RWPE1 (cell line): Measurements from ENCODE around the gene ZNF718.
"Not testable (repeated sequence)": the region's sequence is repeated elsewhere in the genome, so short reads cannot be mapped to it uniquely, and the experiment has no call there.

Experiments
- CTCF ChIA-PET: fragments of 350-600 bp; sonication (Branson Sonifier 250); formaldehyde crosslinking; extraction: SDS; loops from one replicate; lab custom pipeline; 2021; lab: Yijun Ruan, JAX
- POLR2A ChIA-PET: fragments of 400-600 bp; formaldehyde crosslinking; extraction: SDS; loops from one replicate; lab custom pipeline; 2020; ENCODE audit warnings: antibody characterized with exemption; ENCODE audit not compliant: low non-redundant PET; lab: Yijun Ruan, JAX
- DNase-seq: peaks from one replicate; pipeline ENCODE4 v3.0.0; 2012; ENCODE audit warnings: low spot score
- H3K27ac ChIP-seq: fragments of 450-650 bp; 2 replicates; pipeline ENCODE4 v1.5.1; 2017
- CTCF ChIP-seq: fragments of 450-650 bp; conservative IDR thresholded peaks from 2 replicates; pipeline ENCODE4 v1.5.1; 2017; ENCODE audit warnings: low read depth, mild to moderate bottlenecking

The ZNF718 gene

GRCh38 chr4:121408-122084, 2.8 kb upstream of the ZNF718 start:
- CTCF ChIA-PET, result no interaction called here
- no peak for DNase-seq
- POLR2A ChIA-PET, result no interaction called here
- no peak overlapping the region for H3K27ac ChIP-seq
- TF ChIP-seq CTCF, result no peak

- POLR2A ChIA-PET, result not testable (repeated sequence)
These were observed 403 bp upstream of the ZNF718 start for GRCh38 chr4:123922-124274.

GRCh38 chr4:125091-125771, 930 bp downstream of the ZNF718 start:
- H3K27ac ChIP-seq, result peak overlapping the region; percentile 91
- ChIA-PET CTCF (no interaction called here), POLR2A (no interaction called here)
- DNase-seq, result peak; percentile 25
- TF ChIP-seq CTCF, result no peak

More at GRCh38 chr4:123922-124274, 403 bp upstream of the ZNF718 start:
- DNase-seq, result not testable (repeated sequence)
- peak overlapping the region; percentile 91 for H3K27ac ChIP-seq
- CTCF ChIA-PET, result interaction anchor here (1.4 kb wide), 1 partner anchor 9 kb away, joined by 6 read pairs; no protein-coding TSS in a partner anchor

- POLR2A ChIA-PET, result no interaction called here
- peak overlapping the region; percentile 91 for H3K27ac ChIP-seq
- no peak for DNase-seq
- TF ChIP-seq CTCF, result no peak
- CTCF ChIA-PET, result no interaction called here
These were observed 1.5 kb downstream of the ZNF718 start for GRCh38 chr4:125833-126232.

GRCh38 chr4:132483-132882, 8.2 kb downstream of the ZNF718 start:
- DNase-seq, result no peak
- ChIA-PET CTCF (no interaction called here), POLR2A (no interaction called here)
- H3K27ac ChIP-seq, result no peak overlapping the region
- TF ChIP-seq CTCF, result no peak

- no peak for DNase-seq
- H3K27ac ChIP-seq, result no peak overlapping the region
- ChIA-PET POLR2A (no interaction called here), CTCF (no interaction called here)
- TF ChIP-seq CTCF, result no peak
These were observed 14.6 kb downstream of the ZNF718 start for GRCh38 chr4:138935-139334.

- no peak overlapping the region for H3K27ac ChIP-seq
- no peak for TF ChIP-seq CTCF
- DNase-seq, result no peak
- CTCF ChIA-PET, result no interaction called here
- POLR2A ChIA-PET, result no interaction called here
These were observed 15.4 kb downstream of the ZNF718 start for GRCh38 chr4:139691-140090.
